ENCODE data around the gene SOX9. TPM values are rescaled to one million over a fixed set of nuclear protein-coding genes. Genes with fewer than 3 reads are reported as not detected.

SOX9 gene
- total RNA-seq, 1 donor from 2014 or later = 36.8 TPM

DNA sequence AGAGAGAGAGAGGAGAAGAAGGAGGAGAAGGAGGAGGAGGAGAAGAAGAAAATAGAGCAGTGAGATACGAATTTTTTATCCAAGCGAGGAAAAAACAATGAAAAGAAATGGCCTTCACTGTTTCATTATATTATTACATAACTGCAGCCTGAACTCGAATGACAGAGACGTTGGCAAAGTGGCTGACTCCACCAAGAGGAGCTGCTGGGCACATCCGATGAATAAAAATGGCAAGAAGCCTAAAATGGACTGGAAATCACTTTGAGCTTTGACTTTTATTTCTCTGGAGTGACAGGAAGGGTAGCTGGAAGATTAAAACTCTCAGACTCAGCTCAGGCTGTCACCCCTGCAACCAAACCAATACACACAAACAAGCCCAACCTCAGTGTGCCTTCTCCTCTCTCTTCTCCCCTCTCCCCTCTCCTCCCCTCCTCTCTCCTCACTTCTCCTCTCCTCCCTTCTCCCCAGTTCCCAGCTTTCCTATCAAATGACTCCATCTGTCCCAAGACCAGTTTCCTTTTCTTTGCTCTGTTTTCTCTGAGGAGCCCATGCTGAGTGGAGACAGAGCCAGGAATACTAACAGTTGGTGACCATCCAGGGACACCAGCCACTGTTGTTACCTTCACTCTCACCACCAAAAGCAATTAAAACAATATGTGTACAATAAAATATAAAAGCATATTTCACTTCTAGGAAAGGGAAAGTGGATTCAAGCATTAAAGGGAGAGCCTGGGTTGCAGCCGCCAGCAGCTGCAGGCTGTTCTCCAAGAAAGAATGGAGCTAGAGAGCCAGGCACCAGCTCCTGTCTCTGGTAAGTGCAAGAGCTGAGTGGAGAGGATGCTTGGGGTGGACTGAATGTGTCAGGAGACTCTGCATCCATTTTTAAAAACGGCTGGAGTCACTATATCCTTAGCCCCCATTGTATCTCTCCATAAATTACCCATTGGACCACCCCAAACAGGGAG is 51.2 kb downstream of the SOX9 start:
- H3K4me3 Mint-ChIP-seq = no peak overlapping the region
- H3K36me3 Mint-ChIP-seq (ENCODE audit: low read depth) = no peaks in the 10 kb centered on the region
- no peaks in the 10 kb centered on the region for H3K9me3 Mint-ChIP-seq
- no peak overlapping the region for H3K27ac Mint-ChIP-seq (ENCODE audit: unreplicated experiment)
- TF ChIP-seq, protein P1, sequence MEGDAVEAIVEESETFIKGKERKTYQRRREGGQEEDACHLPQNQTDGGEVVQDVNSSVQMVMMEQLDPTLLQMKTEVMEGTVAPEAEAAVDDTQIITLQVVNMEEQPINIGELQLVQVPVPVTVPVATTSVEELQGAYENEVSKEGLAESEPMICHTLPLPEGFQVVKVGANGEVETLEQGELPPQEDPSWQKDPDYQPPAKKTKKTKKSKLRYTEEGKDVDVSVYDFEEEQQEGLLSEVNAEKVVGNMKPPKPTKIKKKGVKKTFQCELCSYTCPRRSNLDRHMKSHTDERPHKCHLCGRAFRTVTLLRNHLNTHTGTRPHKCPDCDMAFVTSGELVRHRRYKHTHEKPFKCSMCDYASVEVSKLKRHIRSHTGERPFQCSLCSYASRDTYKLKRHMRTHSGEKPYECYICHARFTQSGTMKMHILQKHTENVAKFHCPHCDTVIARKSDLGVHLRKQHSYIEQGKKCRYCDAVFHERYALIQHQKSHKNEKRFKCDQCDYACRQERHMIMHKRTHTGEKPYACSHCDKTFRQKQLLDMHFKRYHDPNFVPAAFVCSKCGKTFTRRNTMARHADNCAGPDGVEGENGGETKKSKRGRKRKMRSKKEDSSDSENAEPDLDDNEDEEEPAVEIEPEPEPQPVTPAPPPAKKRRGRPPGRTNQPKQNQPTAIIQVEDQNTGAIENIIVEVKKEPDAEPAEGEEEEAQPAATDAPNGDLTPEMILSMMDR (conservative IDR thresholded peaks at IDR 0.05) = no peak
- H3K4me1 Mint-ChIP-seq = peaks cover 7% of the 10 kb centered on the region
- DNase-seq (ENCODE audit: low read depth, low spot score) = no peak
- H3K27me3 Mint-ChIP-seq (ENCODE audit: low read depth) = peaks cover 3% of the 10 kb centered on the region

DNA sequence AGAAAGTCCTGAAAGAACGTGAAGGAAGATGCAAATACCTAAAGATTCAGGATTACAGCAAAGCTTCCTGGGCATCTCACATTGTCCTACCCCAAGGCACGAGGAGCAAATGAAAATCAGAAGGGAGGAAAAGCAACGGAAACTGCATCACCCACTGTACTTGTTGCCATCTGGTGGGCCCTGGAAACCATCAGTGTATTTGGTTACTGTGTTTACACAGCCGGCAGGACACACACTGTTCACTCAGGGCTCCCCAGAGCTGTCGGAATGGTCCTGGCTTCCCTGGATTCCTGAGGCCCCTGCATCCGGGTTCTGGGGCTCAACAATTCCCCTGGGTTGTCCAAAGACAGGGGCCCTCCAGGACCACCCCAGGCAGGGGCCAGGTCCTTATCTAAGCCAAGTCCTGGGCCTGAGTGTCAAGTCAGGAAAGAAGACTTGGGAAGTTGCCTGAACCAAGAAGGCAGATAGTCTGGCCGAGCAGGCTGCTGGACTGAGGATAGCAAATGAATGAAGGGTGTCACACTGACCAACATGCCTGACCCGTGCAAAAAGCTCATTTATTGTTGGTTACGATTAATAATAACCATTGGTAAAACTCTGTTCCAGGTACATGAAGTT is 52.8 kb downstream of the SOX9 start:
- Mint-ChIP-seq H3K4me1 (peaks cover 7% of the 10 kb centered on the region), H3K36me3 (ENCODE audit: low read depth) (no peaks in the 10 kb centered on the region), H3K9me3 (no peaks in the 10 kb centered on the region), H3K27me3 (ENCODE audit: low read depth) (peaks cover 6% of the 10 kb centered on the region), H3K27ac (ENCODE audit: unreplicated experiment) (no peak overlapping the region), H3K4me3 (no peak overlapping the region)
- DNase-seq (ENCODE audit: low read depth, low spot score) = no peak
- TF ChIP-seq, protein P1 (conservative IDR thresholded peaks at IDR 0.05) = no peak

DNA sequence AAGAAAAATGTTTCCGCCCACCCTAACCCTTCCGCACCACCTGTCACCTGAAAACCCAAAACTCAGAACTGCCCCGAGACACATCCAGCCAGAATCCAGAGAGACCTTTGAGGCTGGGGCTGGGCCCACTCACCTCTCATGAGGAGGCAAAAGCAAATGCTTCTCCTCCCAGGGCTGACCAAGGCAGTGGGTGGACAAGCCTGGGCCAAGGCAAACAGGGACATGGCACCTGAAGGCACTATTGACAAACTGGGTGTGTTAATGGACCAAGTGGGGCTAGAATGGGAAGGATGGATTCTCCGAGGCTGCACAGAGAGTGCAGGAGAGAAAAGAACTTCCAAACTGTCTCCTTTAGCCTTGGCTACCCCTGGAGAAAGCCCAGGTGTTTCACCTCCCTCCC is 54.4 kb downstream of the SOX9 start:
- TF ChIP-seq, protein P1 (conservative IDR thresholded peaks at IDR 0.05) = no peak
- H3K36me3 Mint-ChIP-seq (ENCODE audit: low read depth) = no peaks in the 10 kb centered on the region
- H3K4me3 Mint-ChIP-seq = no peak overlapping the region
- peaks cover 6% of the 10 kb centered on the region for H3K27me3 Mint-ChIP-seq (ENCODE audit: low read depth)
- no peaks in the 10 kb centered on the region for H3K9me3 Mint-ChIP-seq
- H3K4me1 Mint-ChIP-seq = peaks cover 7% of the 10 kb centered on the region
- no peak for DNase-seq (ENCODE audit: low read depth, low spot score)
- H3K27ac Mint-ChIP-seq (ENCODE audit: unreplicated experiment) = no peak overlapping the region
